ENCODE data around the gene PIH1D1. TPM values are rescaled to one million over a fixed set of nuclear protein-coding genes. Genes with fewer than 3 reads are reported as not detected.
A peak's percentile ranks its signal among the peaks of the same experiment; 100 is the strongest.

The PIH1D1 gene
- total RNA-seq, 1 donor from 2014 or later, result 135 TPM

DNA sequence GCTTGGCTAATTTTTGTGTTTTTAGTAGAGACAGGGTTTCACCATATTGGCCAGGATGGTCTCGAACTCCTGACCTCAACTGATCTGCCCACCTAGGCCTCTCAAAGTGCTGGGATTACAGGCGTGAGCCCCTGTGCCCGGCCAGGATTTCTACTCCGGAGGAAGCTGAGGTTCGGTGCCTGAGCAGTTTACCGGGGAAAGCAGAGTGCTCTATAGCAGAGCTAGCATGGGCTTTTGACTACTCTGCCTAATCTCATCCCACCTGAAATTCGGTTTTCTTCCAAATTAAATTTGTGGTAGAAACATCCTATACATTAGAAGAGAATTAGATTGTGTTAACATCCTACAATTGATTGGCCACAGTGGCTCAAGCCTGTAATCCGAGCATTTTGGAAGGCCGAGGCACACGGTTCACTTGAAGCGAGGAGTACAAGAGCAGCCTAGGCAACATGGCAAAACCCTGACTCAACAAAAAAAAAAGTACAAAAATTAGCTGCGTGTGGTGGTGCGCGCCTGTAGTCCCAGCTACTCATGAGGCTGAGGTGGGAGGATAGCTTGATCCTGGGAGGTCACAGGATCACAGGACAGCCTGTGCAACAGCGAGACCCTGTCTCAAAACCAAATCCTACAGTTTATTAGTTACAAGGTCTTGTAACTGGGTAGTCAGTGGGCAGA lies 37.4 kb upstream of the PIH1D1 start:
- H3K27ac Mint-ChIP-seq, result peak overlapping the region; percentile 98
- peak overlapping the region; percentile 98 for H3K4me3 Mint-ChIP-seq
- intact Hi-C loops (cut with micrococcal nuclease), result loop anchor here (5.0 kb wide), 1 partner anchor 37 kb away; the partner anchor contains the start of genes ALDH16A1 and PIH1D1
- peaks cover 39% of the 10 kb centered on the region for H3K4me1 Mint-ChIP-seq
- H3K36me3 Mint-ChIP-seq (ENCODE audit: low read depth), result peaks cover 79% of the 10 kb centered on the region
- peaks cover 3% of the 10 kb centered on the region for H3K27me3 Mint-ChIP-seq
- DNase-seq, result peak; percentile 74
- peaks cover 4% of the 10 kb centered on the region for H3K9me3 Mint-ChIP-seq

GRCh38 chr19:49488046-49488862 lies 36.6 kb upstream of the PIH1D1 start:
- intact Hi-C loops (cut with micrococcal nuclease), result loop anchor here (5.0 kb wide), 1 partner anchor 36 kb away; the partner anchor contains the start of genes ALDH16A1 and PIH1D1
- H3K9me3 Mint-ChIP-seq, result peaks cover 4% of the 10 kb centered on the region
- H3K4me3 Mint-ChIP-seq, result peak overlapping the region; percentile 98
- peaks cover 3% of the 10 kb centered on the region for H3K27me3 Mint-ChIP-seq
- H3K27ac Mint-ChIP-seq, result peak overlapping the region; percentile 98
- no peak for DNase-seq
- peaks cover 78% of the 10 kb centered on the region for H3K36me3 Mint-ChIP-seq (ENCODE audit: low read depth)
- H3K4me1 Mint-ChIP-seq, result peaks cover 38% of the 10 kb centered on the region

- peaks cover 74% of the 10 kb centered on the region for H3K36me3 Mint-ChIP-seq (ENCODE audit: low read depth)
- intact Hi-C loops (cut with micrococcal nuclease), result loop anchor here (1.0 to 5.0 kb wide), 2 partner anchors 9 to 35 kb away; partner anchors contain the start of genes ALDH16A1, PIH1D1 and RPS11
- H3K4me1 Mint-ChIP-seq, result peaks cover 31% of the 10 kb centered on the region
- peak; percentile 100 for DNase-seq
- H3K9me3 Mint-ChIP-seq, result peaks cover 4% of the 10 kb centered on the region
- peak within 1 kb of the TSS; percentile 98 for H3K27ac Mint-ChIP-seq
- peak within 1 kb of the TSS; percentile 98 for H3K4me3 Mint-ChIP-seq
- peaks cover 3% of the 10 kb centered on the region for H3K27me3 Mint-ChIP-seq
Measured at GRCh38 chr19:49487277-49488045, 35.8 kb upstream of the PIH1D1 start, which contains the start of gene RPL13A. Gene RPL13A, plus strand, starts transcription at chr19:49487608. Its CDS starts 22 bp downstream, at chr19:49487630.

- peaks cover 3% of the 10 kb centered on the region for H3K27me3 Mint-ChIP-seq
- H3K4me1 Mint-ChIP-seq, result peaks cover 27% of the 10 kb centered on the region
- H3K27ac Mint-ChIP-seq, result peak overlapping the region; percentile 98
- peak overlapping the region; percentile 98 for H3K4me3 Mint-ChIP-seq
- H3K36me3 Mint-ChIP-seq (ENCODE audit: low read depth), result peaks cover 70% of the 10 kb centered on the region
- intact Hi-C loops (cut with micrococcal nuclease), result loop anchor here (1.0 to 5.0 kb wide), 2 partner anchors 10 to 34 kb away; partner anchors contain the start of genes ALDH16A1, PIH1D1 and RPS11
- peaks cover 4% of the 10 kb centered on the region for H3K9me3 Mint-ChIP-seq
- no peak for DNase-seq
Measured at GRCh38 chr19:49486710-49487276, 35.2 kb upstream of the PIH1D1 start.

- H3K4me3 Mint-ChIP-seq, result peak overlapping the region; percentile 43
- intact Hi-C loops (cut with micrococcal nuclease), result loop anchor here (5.0 kb wide), 1 partner anchor 34 kb away; the partner anchor contains the start of genes ALDH16A1 and PIH1D1
- H3K9me3 Mint-ChIP-seq, result peaks cover 4% of the 10 kb centered on the region
- H3K36me3 Mint-ChIP-seq (ENCODE audit: low read depth), result peaks cover 67% of the 10 kb centered on the region
- H3K4me1 Mint-ChIP-seq, result peaks cover 27% of the 10 kb centered on the region
- peaks cover 3% of the 10 kb centered on the region for H3K27me3 Mint-ChIP-seq
- H3K27ac Mint-ChIP-seq, result peak overlapping the region; percentile 86
- peak; percentile 63 for DNase-seq
Measured at GRCh38 chr19:49486232-49486631, 34.6 kb upstream of the PIH1D1 start.

DNA sequence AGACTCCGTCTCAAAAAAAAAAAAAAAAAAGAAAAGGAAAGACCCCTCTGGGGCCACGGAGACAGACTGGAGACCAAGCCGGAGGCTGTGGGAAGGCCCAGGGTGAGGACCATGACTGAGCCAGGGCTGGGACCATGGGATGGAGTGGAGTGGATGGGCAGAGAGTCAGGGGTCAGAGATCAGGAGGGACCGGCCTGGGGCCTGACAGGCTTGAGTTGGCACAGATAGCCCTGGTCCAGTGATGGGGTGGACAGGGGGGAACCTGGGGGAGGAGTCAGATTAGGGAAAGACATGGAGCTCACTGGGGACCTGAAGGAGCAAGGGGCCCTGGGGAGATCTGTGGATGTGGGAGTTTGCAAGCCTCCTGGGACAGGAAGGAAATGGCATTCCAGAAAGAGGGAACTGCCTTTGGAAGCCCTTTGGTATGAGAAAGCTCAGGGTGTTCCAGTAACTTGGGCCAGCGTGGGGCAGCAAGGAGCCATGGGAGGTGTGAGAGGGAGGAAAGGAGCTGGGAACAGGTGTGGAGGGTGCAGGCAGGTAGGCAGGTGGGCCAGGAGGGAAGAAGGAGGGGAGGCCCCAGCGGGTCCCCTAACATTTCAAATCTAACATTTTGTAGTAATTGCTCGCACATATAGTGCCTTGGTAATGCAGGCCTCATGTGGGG lies 29.5 kb upstream of the PIH1D1 start:
- H3K4me1 Mint-ChIP-seq, result peaks cover 15% of the 10 kb centered on the region
- no peak overlapping the region for H3K4me3 Mint-ChIP-seq
- intact Hi-C loops (cut with micrococcal nuclease), result no loop called here
- H3K36me3 Mint-ChIP-seq (ENCODE audit: low read depth), result peaks cover 43% of the 10 kb centered on the region
- H3K27me3 Mint-ChIP-seq, result no peaks in the 10 kb centered on the region
- no peaks in the 10 kb centered on the region for H3K9me3 Mint-ChIP-seq
- H3K27ac Mint-ChIP-seq, result peak overlapping the region; percentile 41
- DNase-seq, result no peak

DNA sequence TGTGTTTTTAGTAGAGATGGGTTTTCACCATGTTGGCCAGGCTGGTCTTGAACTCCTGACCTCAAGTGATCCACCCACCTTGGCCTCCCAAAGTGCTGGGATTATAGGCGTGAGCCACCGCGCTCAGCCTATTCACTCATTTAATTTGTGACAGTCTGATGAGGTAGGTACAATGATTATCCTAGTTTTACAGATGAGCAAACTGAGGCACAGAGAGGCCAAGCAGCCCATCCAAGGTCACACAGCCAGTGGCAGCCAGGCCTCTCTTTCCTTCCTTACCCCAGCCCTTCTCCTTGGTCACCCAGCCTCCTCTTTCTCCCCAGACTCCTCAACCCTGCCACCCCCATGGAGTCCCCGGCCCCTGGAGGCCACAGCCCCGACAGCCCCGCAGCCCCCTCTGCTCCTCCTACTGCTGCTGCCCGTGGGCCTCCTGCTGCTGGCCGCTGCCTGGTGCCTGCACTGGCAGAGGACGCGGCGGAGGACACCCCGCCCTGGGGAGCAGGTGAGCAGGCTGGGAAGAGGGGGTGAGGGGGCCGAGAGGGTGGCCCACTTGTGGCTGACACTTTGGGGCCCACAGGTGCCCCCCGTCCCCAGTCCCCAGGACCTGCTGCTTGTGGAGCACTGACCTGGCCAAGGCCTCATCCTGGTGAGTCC lies 28.5 kb upstream of the PIH1D1 start:
- Mint-ChIP-seq H3K4me3 (no peak overlapping the region), H3K9me3 (no peaks in the 10 kb centered on the region), H3K36me3 (ENCODE audit: low read depth) (peaks cover 39% of the 10 kb centered on the region), H3K27ac (peak overlapping the region; percentile 15), H3K4me1 (peaks cover 23% of the 10 kb centered on the region), H3K27me3 (no peaks in the 10 kb centered on the region)
- intact Hi-C loops (cut with micrococcal nuclease), result no loop called here
- no peak for DNase-seq

DNA sequence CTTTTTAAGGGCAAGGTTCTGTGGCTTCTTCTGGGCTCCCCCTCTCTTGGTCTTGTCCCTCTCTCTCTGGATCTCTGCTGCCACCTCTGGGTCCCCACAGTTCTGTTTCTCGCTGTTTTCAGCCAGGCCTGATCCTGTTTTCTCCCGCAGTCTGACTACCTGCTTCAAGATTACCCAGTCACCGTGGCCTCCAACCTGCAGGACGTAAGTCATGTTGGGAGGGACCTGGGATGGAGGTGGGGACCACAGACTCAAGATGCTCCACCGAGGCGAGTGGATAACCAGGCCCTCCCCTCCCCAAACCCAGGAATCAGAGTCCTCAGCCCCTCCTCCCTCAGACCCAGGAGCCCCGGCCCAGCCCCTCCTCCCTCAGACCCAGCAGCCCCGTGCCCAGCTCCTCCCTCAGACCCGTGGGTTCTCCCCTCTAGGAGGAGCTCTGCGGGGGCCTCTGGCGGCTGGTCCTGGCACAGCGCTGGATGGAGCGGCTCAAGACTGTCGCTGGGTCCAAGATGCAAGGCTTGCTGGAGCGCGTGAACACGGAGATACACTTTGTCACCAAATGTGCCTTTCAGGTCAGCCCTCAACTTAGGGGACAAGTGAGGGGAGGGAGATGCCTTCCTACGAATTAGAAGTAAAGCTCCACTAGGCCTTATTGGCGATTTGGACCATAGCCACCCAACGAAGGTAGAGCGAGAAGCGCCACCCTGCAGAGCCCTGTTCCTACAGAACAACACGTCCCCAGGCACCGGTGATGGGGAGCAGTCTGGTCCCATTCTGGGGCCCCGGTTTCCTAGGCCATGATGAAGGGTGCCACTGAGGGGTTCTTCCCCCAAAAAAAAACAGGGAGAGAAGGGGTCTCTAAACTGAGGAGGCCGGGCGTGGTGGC lies 24.6 kb upstream of the PIH1D1 start:
- Mint-ChIP-seq H3K27me3 (no peaks in the 10 kb centered on the region), H3K9me3 (no peaks in the 10 kb centered on the region), H3K4me3 (peak overlapping the region; percentile 97), H3K27ac (peak overlapping the region; percentile 90), H3K36me3 (ENCODE audit: low read depth) (peaks cover 24% of the 10 kb centered on the region), H3K4me1 (peaks cover 37% of the 10 kb centered on the region)
- intact Hi-C loops (cut with micrococcal nuclease), result loop anchor here (1.0 kb wide), 1 partner anchor 84 kb away; no protein-coding TSS in a partner anchor
- peak; percentile 93 for DNase-seq

- H3K9me3 Mint-ChIP-seq, result no peaks in the 10 kb centered on the region
- H3K27me3 Mint-ChIP-seq, result no peaks in the 10 kb centered on the region
- intact Hi-C loops (cut with micrococcal nuclease), result no loop called here
- peaks cover 42% of the 10 kb centered on the region for H3K4me1 Mint-ChIP-seq
- DNase-seq, result peak; percentile 77
- H3K27ac Mint-ChIP-seq, result peak overlapping the region; percentile 90
- H3K36me3 Mint-ChIP-seq (ENCODE audit: low read depth), result peaks cover 20% of the 10 kb centered on the region
- peak overlapping the region; percentile 97 for H3K4me3 Mint-ChIP-seq
Measured at GRCh38 chr19:49475191-49475917, 23.7 kb upstream of the PIH1D1 start.

GRCh38 chr19:49474542-49474924 lies 22.9 kb upstream of the PIH1D1 start:
- H3K4me3 Mint-ChIP-seq, result peak overlapping the region; percentile 97
- H3K27me3 Mint-ChIP-seq, result no peaks in the 10 kb centered on the region
- peaks cover 50% of the 10 kb centered on the region for H3K4me1 Mint-ChIP-seq
- H3K9me3 Mint-ChIP-seq, result no peaks in the 10 kb centered on the region
- intact Hi-C loops (cut with micrococcal nuclease), result loop anchor here (1.0 kb wide), 2 partner anchors 21 to 22 kb away; partner anchors contain the start of genes ALDH16A1 and RPS11
- peaks cover 17% of the 10 kb centered on the region for H3K36me3 Mint-ChIP-seq (ENCODE audit: low read depth)
- DNase-seq, result no peak
- peak overlapping the region; percentile 90 for H3K27ac Mint-ChIP-seq

All from activated CD4-positive, alpha-beta T cell treated with anti-CD3 and anti-CD28 coated beads, Interleukin-2, amount 10 ng/mL, durations not matched to agents 24 days and 14 days (primary cell).